Measurements from ENCODE around the gene MBD6.

MBD6 gene

DNA sequence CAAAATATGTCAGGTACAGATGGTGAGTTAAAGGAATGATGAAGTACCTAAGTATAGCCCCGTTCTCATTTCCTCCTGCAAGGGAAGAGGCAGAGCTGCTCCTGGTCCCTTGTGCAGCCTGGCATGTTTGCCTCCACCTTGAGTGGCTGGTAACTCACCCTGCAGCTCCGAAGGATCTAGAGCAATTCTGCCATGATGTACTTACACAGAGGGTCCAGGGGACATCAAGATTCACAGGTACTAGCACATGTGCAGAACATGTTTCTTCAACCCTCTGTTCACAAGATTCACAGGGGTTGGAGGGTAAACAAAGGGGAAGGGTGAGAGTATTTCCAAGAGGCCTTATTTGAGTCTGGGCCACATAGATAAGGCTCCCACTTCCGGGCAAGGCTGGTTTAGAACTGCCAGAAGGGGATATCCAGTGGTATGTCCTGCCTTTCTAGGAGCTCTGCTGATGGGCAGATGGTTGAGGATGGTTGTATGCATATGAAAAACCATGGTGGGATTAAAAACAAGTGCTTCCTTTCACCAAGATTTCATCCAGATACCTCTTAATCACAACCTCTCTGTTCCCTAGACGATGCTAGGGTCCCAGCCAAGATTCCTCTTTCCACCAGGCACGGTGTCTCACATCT, 16.6 kb downstream of the MBD6 start:
- TF ChIP-seq, protein P1, sequence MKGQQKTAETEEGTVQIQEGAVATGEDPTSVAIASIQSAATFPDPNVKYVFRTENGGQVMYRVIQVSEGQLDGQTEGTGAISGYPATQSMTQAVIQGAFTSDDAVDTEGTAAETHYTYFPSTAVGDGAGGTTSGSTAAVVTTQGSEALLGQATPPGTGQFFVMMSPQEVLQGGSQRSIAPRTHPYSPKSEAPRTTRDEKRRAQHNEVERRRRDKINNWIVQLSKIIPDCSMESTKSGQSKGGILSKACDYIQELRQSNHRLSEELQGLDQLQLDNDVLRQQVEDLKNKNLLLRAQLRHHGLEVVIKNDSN (IDR thresholded peaks at IDR 0.05), result no peak
- TF ChIP-seq TCF12 (IDR thresholded peaks at IDR 0.05; ENCODE audit: low read depth), result no peak
- no peak for TF ChIP-seq CEBPB (IDR thresholded peaks at IDR 0.05)
- no peak for TF ChIP-seq RAD21 (IDR thresholded peaks at IDR 0.05; ENCODE audit: low read depth)
- no peak for TF ChIP-seq EP300 (IDR thresholded peaks at IDR 0.05; ENCODE audit: borderline replicate concordance)
- TF ChIP-seq TAF1 (IDR thresholded peaks at IDR 0.05; ENCODE audit: low read depth), result no peak
- TF ChIP-seq YY1 (IDR thresholded peaks at IDR 0.05; ENCODE audit: low read depth), result no peak
- TF ChIP-seq NFIC (IDR thresholded peaks at IDR 0.05), result no peak
- TF ChIP-seq EGR1 (IDR thresholded peaks at IDR 0.05), result no peak

DNA sequence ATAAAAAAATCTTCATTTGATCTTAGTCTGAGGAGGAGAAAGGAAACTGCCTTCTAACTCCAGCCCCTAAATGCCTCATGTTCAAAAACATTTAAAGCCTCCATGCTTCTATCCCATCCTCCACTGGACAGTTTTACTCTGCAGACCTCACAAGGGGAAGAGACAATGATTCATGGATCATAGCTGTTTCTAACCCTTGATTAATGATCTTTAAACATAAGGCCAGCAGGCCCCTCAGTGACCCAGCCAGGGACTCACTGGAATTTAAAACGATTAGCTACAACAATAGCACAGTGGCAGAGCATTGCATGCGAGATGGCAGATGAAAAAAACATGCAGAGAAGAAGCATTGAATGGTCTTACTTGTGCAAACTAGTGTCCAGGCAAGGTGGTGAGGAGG, 18.4 kb downstream of the MBD6 start:
- TF ChIP-seq EGR1 (IDR thresholded peaks at IDR 0.05) (no peak), NFIC (IDR thresholded peaks at IDR 0.05) (no peak), FOXM1 (IDR thresholded peaks at IDR 0.05; ENCODE audit: borderline replicate concordance, low read depth) (no peak), CREB1 (IDR thresholded peaks at IDR 0.05; ENCODE audit: low read depth) (no peak), TAF1 (IDR thresholded peaks at IDR 0.05; ENCODE audit: low read depth) (no peak), EP300 (IDR thresholded peaks at IDR 0.05; ENCODE audit: borderline replicate concordance) (no peak)
- TF ChIP-seq, protein P2, sequence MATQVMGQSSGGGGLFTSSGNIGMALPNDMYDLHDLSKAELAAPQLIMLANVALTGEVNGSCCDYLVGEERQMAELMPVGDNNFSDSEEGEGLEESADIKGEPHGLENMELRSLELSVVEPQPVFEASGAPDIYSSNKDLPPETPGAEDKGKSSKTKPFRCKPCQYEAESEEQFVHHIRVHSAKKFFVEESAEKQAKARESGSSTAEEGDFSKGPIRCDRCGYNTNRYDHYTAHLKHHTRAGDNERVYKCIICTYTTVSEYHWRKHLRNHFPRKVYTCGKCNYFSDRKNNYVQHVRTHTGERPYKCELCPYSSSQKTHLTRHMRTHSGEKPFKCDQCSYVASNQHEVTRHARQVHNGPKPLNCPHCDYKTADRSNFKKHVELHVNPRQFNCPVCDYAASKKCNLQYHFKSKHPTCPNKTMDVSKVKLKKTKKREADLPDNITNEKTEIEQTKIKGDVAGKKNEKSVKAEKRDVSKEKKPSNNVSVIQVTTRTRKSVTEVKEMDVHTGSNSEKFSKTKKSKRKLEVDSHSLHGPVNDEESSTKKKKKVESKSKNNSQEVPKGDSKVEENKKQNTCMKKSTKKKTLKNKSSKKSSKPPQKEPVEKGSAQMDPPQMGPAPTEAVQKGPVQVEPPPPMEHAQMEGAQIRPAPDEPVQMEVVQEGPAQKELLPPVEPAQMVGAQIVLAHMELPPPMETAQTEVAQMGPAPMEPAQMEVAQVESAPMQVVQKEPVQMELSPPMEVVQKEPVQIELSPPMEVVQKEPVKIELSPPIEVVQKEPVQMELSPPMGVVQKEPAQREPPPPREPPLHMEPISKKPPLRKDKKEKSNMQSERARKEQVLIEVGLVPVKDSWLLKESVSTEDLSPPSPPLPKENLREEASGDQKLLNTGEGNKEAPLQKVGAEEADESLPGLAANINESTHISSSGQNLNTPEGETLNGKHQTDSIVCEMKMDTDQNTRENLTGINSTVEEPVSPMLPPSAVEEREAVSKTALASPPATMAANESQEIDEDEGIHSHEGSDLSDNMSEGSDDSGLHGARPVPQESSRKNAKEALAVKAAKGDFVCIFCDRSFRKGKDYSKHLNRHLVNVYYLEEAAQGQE (IDR thresholded peaks at IDR 0.05; ENCODE audit: low read depth), result no peak
- TF ChIP-seq, protein P3, sequence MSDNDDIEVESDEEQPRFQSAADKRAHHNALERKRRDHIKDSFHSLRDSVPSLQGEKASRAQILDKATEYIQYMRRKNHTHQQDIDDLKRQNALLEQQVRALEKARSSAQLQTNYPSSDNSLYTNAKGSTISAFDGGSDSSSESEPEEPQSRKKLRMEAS (IDR thresholded peaks at IDR 0.05), result no peak
- TF ChIP-seq, protein P1 (IDR thresholded peaks at IDR 0.05), result no peak

DNA sequence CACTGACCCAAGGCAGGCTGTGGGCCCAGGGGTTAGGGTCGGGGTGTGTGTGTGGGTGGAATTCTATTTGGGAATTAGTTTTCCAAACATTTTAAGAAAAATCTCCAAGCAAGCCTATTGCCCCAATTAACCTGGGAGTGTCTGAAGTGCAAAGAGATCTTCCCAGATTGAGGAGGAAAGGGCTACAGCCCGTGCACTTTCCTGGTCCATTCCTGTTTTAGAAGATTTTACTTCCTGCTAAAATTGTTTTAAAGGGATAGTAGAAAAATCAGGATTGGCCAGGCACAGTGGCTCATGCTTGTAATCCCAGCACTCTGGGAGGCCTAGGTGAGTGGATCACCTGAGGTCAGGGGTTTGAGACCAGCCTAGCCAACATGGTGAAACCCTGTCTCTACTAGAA, 19.1 kb downstream of the MBD6 start:
- TF ChIP-seq, protein P2 (IDR thresholded peaks at IDR 0.05; ENCODE audit: low read depth), result no peak
- no peak for TF ChIP-seq CEBPB (IDR thresholded peaks at IDR 0.05)
- TF ChIP-seq FOXM1 (IDR thresholded peaks at IDR 0.05; ENCODE audit: borderline replicate concordance, low read depth), result no peak
- TF ChIP-seq, protein P3 (IDR thresholded peaks at IDR 0.05), result no peak
- no peak for TF ChIP-seq NFIC (IDR thresholded peaks at IDR 0.05)
- TF ChIP-seq TCF12 (IDR thresholded peaks at IDR 0.05; ENCODE audit: low read depth), result no peak
- TF ChIP-seq TEAD4 (IDR thresholded peaks at IDR 0.05), result no peak
- TF ChIP-seq, protein P1 (IDR thresholded peaks at IDR 0.05), result no peak
- TF ChIP-seq ZBTB7A (IDR thresholded peaks at IDR 0.05; ENCODE audit: low read depth), result no peak
- TF ChIP-seq CREB1 (IDR thresholded peaks at IDR 0.05; ENCODE audit: low read depth), result no peak
- no peak for TF ChIP-seq EGR1 (IDR thresholded peaks at IDR 0.05)
- TF ChIP-seq YY1 (IDR thresholded peaks at IDR 0.05; ENCODE audit: low read depth), result no peak
- no peak for TF ChIP-seq EP300 (IDR thresholded peaks at IDR 0.05; ENCODE audit: borderline replicate concordance)
- TF ChIP-seq TAF1 (IDR thresholded peaks at IDR 0.05; ENCODE audit: low read depth), result no peak
- no peak for TF ChIP-seq RAD21 (IDR thresholded peaks at IDR 0.05; ENCODE audit: low read depth)

DNA sequence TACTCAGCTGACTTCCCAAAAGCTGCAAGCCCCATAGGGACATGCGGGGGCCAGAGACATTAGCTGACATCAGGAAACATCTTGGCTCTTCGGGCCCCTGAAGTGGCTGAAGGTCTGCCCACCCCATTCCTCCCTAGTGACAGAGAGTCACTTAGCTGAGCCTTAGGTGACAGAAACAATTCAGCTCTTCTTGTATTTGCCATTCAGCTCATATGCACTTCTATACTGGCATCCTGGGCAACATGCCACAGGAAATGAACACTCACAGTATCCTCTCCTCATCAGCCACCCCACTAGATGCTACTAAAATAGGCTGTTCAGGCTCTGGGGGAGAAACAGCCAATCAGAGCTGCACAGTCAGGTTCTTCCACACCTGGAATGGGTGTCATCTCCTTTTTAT, 21.0 kb downstream of the MBD6 start:
- no peak for TF ChIP-seq YY1 (IDR thresholded peaks at IDR 0.05; ENCODE audit: low read depth)
- TF ChIP-seq, protein P3 (IDR thresholded peaks at IDR 0.05), result no peak
- TF ChIP-seq EP300 (IDR thresholded peaks at IDR 0.05; ENCODE audit: borderline replicate concordance), result no peak
- TF ChIP-seq CREB1 (IDR thresholded peaks at IDR 0.05; ENCODE audit: low read depth), result no peak
- no peak for TF ChIP-seq FOXM1 (IDR thresholded peaks at IDR 0.05; ENCODE audit: borderline replicate concordance, low read depth)
- no peak for TF ChIP-seq EGR1 (IDR thresholded peaks at IDR 0.05)
- TF ChIP-seq TEAD4 (IDR thresholded peaks at IDR 0.05), result no peak
- TF ChIP-seq NFIC (IDR thresholded peaks at IDR 0.05), result no peak
- no peak for TF ChIP-seq RAD21 (IDR thresholded peaks at IDR 0.05; ENCODE audit: low read depth)
- no peak for TF ChIP-seq CEBPB (IDR thresholded peaks at IDR 0.05)
- TF ChIP-seq TAF1 (IDR thresholded peaks at IDR 0.05; ENCODE audit: low read depth), result no peak
- TF ChIP-seq, protein P2 (IDR thresholded peaks at IDR 0.05; ENCODE audit: low read depth), result no peak
- TF ChIP-seq, protein P1 (IDR thresholded peaks at IDR 0.05), result no peak
- no peak for TF ChIP-seq ZBTB7A (IDR thresholded peaks at IDR 0.05; ENCODE audit: low read depth)
- TF ChIP-seq TCF12 (IDR thresholded peaks at IDR 0.05; ENCODE audit: low read depth), result no peak
